A673 (cell line): ENCODE data around the gene PDLIM3. TPM values are rescaled to one million over a fixed set of nuclear protein-coding genes. Genes with fewer than 3 reads are reported as not detected.

Experiments
- BruUV-seq: library from RNA; stranded (reverse); fragments of 400-500 nt; replicated peaks from 2 replicates; lab custom pipeline; 2021; lab: Mats Ljungman, UMichigan
- CTCF ChIA-PET: fragments of 300-600 bp; sonication (Branson Sonifier 250); formaldehyde crosslinking; loops from one replicate; lab custom pipeline; 2022; ENCODE audit warnings: antibody characterized with exemption; lab: Charles Lee
- POLR2A ChIA-PET: fragments of 300-600 bp; sonication (Branson Sonifier 250); formaldehyde crosslinking; loops from one replicate; lab custom pipeline; 2022; ENCODE audit warnings: antibody characterized with exemption; ENCODE audit not compliant: low non-redundant PET; lab: Charles Lee
- DNase-seq: peaks from one replicate; pipeline ENCODE4 v3.0.0-alpha.2; 2015; ENCODE audit warnings: low spot score
- H3K27ac ChIP-seq: fragments of 200-600 bp; sonication (generic); 2 replicates; pipeline ENCODE4 v1.5.1; 2016; ENCODE audit warnings: mixed run types, low read depth, mild to moderate bottlenecking, mixed read lengths, antibody characterized with exemption, low read length; ENCODE audit not compliant: poor library complexity, severe bottlenecking
- H3K27me3 ChIP-seq: fragments of 200-600 bp; sonication (generic); replicated peaks from 2 replicates; pipeline ENCODE4 v1.6.1; 2017; ENCODE audit warnings: mixed run types, low read depth, mild to moderate bottlenecking, mixed read lengths, antibody characterized with exemption, low read length; ENCODE audit not compliant: insufficient read depth, poor library complexity
- H3K36me3 ChIP-seq: fragments of 200-600 bp; sonication (generic); 2 replicates; pipeline ENCODE4 v1.6.1; 2016; ENCODE audit warnings: mixed run types, mild to moderate bottlenecking, mixed read lengths, antibody characterized with exemption, low read length; ENCODE audit not compliant: insufficient read depth, poor library complexity, severe bottlenecking
- H3K4me1 ChIP-seq: fragments of 200-600 bp; sonication (generic); 2 replicates; pipeline ENCODE4 v1.6.1; 2017; ENCODE audit warnings: mixed run types, mild to moderate bottlenecking, mixed read lengths, antibody characterized with exemption, low read length; ENCODE audit not compliant: insufficient read depth, poor library complexity, severe bottlenecking
- H3K4me3 ChIP-seq: fragments of 200-600 bp; sonication (generic); 2 replicates; pipeline ENCODE4 v1.5.1; 2016; ENCODE audit warnings: low read depth, mixed run types, mild to moderate bottlenecking, mixed read lengths, low read length; ENCODE audit not compliant: poor library complexity, severe bottlenecking
- H3K9me3 ChIP-seq: fragments of 200-600 bp; sonication (generic); 2 replicates; pipeline ENCODE4 v1.6.1; 2016; ENCODE audit warnings: mixed run types, low read depth, mild to moderate bottlenecking, mixed read lengths, antibody characterized with exemption, low read length; ENCODE audit not compliant: poor library complexity, severe bottlenecking
- CTCF ChIP-seq: fragments of 300-800, 200-600 bp; sonication (generic); conservative IDR thresholded peaks from 2 replicates; pipeline ENCODE4 v1.5.1; 2017; ENCODE audit warnings: low read depth, mild to moderate bottlenecking, antibody characterized with exemption, low read length, moderate library complexity, mixed read lengths
- EZH2 ChIP-seq: fragments of 200-600 bp; sonication (generic); IDR thresholded peaks from 2 replicates; pipeline ENCODE4 v1.6.1; 2017; ENCODE audit warnings: borderline replicate concordance, low read depth, mild to moderate bottlenecking, mixed read lengths, antibody characterized with exemption, low read length; ENCODE audit not compliant: poor library complexity, severe bottlenecking
- intact Hi-C: fragments of 100-400 bp; cut with micrococcal nuclease; formaldehyde crosslinking; loops from one replicate; pipeline ENCODE4 v1.10.0; 2022; ENCODE audit not compliant: unreplicated experiment
- total RNA-seq: library from RNA; stranded (reverse); gene quantifications from 2 replicates; pipeline ENCODE4 v1.2.3, GENCODE V29; 2021

The PDLIM3 gene
- total RNA-seq, 1 experiment from 2014 or later: not detected

- ChIA-PET POLR2A (no interaction called here), CTCF (no interaction called here)
- no peak overlapping the region for H3K27ac ChIP-seq
- no peak for DNase-seq
- BruUV-seq: no TSS peak
- H3K36me3 ChIP-seq: no peaks in the 10 kb centered on the region
- no peaks in the 10 kb centered on the region for H3K4me1 ChIP-seq
- H3K4me3 ChIP-seq: no peak overlapping the region
- no peaks in the 10 kb centered on the region for H3K9me3 ChIP-seq
- H3K27me3 ChIP-seq: peaks cover 52% of the 10 kb centered on the region
- TF ChIP-seq EZH2 (no peak), CTCF (no peak)
- intact Hi-C loops: no loop called here
Observed at GRCh38 chr4:185524888-185525863, 10.1 kb downstream of the PDLIM3 start.

- POLR2A ChIA-PET: no interaction called here
- intact Hi-C loops: no loop called here
- Histone ChIP-seq H3K4me3 (no peak overlapping the region), H3K27ac (no peak overlapping the region), H3K4me1 (no peaks in the 10 kb centered on the region), H3K27me3 (peaks cover 39% of the 10 kb centered on the region), H3K9me3 (no peaks in the 10 kb centered on the region), H3K36me3 (no peaks in the 10 kb centered on the region)
- CTCF ChIA-PET: no interaction called here
- no peak for TF ChIP-seq EZH2
- no peak for TF ChIP-seq CTCF
- no TSS peak for BruUV-seq
- DNase-seq: no peak
Observed at GRCh38 chr4:185523862-185524261, 11.4 kb downstream of the PDLIM3 start.

GRCh38 chr4:185522451-185522850 is 12.9 kb downstream of the PDLIM3 start:
- Histone ChIP-seq H3K27ac (no peak overlapping the region), H3K4me3 (no peak overlapping the region), H3K36me3 (no peaks in the 10 kb centered on the region), H3K27me3 (peaks cover 31% of the 10 kb centered on the region), H3K4me1 (no peaks in the 10 kb centered on the region), H3K9me3 (no peaks in the 10 kb centered on the region)
- intact Hi-C loops: no loop called here
- POLR2A ChIA-PET: no interaction called here
- CTCF ChIA-PET: no interaction called here
- no peak for DNase-seq
- TF ChIP-seq EZH2 (no peak), CTCF (no peak)
- BruUV-seq: no TSS peak
